HL-60 (cell line): ENCODE results near the gene DNAAF3.
A peak's percentile ranks its signal among the peaks of the same experiment; 100 is the strongest.

ENCODE experiments used
- DNase-seq, 2 experiments: peaks; one replicate each; pipeline ENCODE4 v3.0.0-alpha.2; 2010 to 2020; ENCODE audit warnings: low read depth in 1 of 2, low spot score in 1 of 2
- H3K27ac ChIP-seq: fragments of 250-450 bp; sonication (Bioruptor Pico); replicated peaks from 2 replicates; pipeline ENCODE4 v1.5.1; 2020; ENCODE audit warnings: mild to moderate bottlenecking, moderate library complexity
- H3K27me3 ChIP-seq: fragments of 250-450 bp; sonication (Bioruptor Pico); 2 replicates; pipeline ENCODE4 v1.5.1; 2021; ENCODE audit warnings: mild to moderate bottlenecking, moderate library complexity; ENCODE audit not compliant: insufficient read depth, poor library complexity, severe bottlenecking
- H3K4me3 ChIP-seq: replicated peaks from 2 replicates; pipeline ENCODE4 v1.5.1; 2011; ENCODE audit warnings: mild to moderate bottlenecking, control low read depth, low read length; ENCODE audit not compliant: insufficient read depth
- GABPA ChIP-seq: IDR thresholded peaks from 2 replicates; pipeline ENCODE4 v1.6.1; 2012; ENCODE audit warnings: low read depth
- POLR2AphosphoS5 ChIP-seq: IDR thresholded peaks from 2 replicates; pipeline ENCODE4 v1.6.1; 2012; ENCODE audit warnings: low read depth
- SPI1 ChIP-seq: IDR thresholded peaks from 2 replicates; pipeline ENCODE4 v1.6.1; 2012; ENCODE audit warnings: low read depth, mild to moderate bottlenecking, borderline replicate concordance
- TF ChIP-seq, protein P1 (sequence below): IDR thresholded peaks from 2 replicates; pipeline ENCODE4 v1.6.1; 2012; ENCODE audit warnings: low read depth; ENCODE audit not compliant: insufficient replicate concordance
- TF ChIP-seq, protein P2 (sequence below): IDR thresholded peaks from one replicate; pipeline ENCODE4 v1.5.1; 2011; ENCODE audit warnings: low read length, control low read depth, inconsistent platforms; ENCODE audit not compliant: insufficient read depth

The DNAAF3 gene

GRCh38 chr19:55161571-55162322 lies 4.7 kb downstream of the DNAAF3 start:
- peaks cover 10% of the 10 kb centered on the region for H3K27me3 ChIP-seq
- H3K27ac ChIP-seq = no peak overlapping the region
- no peak overlapping the region for H3K4me3 ChIP-seq
- TF ChIP-seq POLR2AphosphoS5 = no peak
- TF ChIP-seq, protein P1, sequence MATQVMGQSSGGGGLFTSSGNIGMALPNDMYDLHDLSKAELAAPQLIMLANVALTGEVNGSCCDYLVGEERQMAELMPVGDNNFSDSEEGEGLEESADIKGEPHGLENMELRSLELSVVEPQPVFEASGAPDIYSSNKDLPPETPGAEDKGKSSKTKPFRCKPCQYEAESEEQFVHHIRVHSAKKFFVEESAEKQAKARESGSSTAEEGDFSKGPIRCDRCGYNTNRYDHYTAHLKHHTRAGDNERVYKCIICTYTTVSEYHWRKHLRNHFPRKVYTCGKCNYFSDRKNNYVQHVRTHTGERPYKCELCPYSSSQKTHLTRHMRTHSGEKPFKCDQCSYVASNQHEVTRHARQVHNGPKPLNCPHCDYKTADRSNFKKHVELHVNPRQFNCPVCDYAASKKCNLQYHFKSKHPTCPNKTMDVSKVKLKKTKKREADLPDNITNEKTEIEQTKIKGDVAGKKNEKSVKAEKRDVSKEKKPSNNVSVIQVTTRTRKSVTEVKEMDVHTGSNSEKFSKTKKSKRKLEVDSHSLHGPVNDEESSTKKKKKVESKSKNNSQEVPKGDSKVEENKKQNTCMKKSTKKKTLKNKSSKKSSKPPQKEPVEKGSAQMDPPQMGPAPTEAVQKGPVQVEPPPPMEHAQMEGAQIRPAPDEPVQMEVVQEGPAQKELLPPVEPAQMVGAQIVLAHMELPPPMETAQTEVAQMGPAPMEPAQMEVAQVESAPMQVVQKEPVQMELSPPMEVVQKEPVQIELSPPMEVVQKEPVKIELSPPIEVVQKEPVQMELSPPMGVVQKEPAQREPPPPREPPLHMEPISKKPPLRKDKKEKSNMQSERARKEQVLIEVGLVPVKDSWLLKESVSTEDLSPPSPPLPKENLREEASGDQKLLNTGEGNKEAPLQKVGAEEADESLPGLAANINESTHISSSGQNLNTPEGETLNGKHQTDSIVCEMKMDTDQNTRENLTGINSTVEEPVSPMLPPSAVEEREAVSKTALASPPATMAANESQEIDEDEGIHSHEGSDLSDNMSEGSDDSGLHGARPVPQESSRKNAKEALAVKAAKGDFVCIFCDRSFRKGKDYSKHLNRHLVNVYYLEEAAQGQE = no peak
- no peak for TF ChIP-seq SPI1
- no peak for TF ChIP-seq GABPA
- TF ChIP-seq, protein P2, sequence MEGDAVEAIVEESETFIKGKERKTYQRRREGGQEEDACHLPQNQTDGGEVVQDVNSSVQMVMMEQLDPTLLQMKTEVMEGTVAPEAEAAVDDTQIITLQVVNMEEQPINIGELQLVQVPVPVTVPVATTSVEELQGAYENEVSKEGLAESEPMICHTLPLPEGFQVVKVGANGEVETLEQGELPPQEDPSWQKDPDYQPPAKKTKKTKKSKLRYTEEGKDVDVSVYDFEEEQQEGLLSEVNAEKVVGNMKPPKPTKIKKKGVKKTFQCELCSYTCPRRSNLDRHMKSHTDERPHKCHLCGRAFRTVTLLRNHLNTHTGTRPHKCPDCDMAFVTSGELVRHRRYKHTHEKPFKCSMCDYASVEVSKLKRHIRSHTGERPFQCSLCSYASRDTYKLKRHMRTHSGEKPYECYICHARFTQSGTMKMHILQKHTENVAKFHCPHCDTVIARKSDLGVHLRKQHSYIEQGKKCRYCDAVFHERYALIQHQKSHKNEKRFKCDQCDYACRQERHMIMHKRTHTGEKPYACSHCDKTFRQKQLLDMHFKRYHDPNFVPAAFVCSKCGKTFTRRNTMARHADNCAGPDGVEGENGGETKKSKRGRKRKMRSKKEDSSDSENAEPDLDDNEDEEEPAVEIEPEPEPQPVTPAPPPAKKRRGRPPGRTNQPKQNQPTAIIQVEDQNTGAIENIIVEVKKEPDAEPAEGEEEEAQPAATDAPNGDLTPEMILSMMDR = no peak
- no peak for DNase-seq

- peaks cover 13% of the 10 kb centered on the region for H3K27me3 ChIP-seq
- H3K4me3 ChIP-seq = no peak overlapping the region
- H3K27ac ChIP-seq = no peak overlapping the region
- TF ChIP-seq, protein P1 = no peak
- TF ChIP-seq, protein P2 = no peak
- TF ChIP-seq GABPA = no peak
- DNase-seq = no peak
Measured at GRCh38 chr19:55160986-55161365, 5.4 kb downstream of the DNAAF3 start.

DNA sequence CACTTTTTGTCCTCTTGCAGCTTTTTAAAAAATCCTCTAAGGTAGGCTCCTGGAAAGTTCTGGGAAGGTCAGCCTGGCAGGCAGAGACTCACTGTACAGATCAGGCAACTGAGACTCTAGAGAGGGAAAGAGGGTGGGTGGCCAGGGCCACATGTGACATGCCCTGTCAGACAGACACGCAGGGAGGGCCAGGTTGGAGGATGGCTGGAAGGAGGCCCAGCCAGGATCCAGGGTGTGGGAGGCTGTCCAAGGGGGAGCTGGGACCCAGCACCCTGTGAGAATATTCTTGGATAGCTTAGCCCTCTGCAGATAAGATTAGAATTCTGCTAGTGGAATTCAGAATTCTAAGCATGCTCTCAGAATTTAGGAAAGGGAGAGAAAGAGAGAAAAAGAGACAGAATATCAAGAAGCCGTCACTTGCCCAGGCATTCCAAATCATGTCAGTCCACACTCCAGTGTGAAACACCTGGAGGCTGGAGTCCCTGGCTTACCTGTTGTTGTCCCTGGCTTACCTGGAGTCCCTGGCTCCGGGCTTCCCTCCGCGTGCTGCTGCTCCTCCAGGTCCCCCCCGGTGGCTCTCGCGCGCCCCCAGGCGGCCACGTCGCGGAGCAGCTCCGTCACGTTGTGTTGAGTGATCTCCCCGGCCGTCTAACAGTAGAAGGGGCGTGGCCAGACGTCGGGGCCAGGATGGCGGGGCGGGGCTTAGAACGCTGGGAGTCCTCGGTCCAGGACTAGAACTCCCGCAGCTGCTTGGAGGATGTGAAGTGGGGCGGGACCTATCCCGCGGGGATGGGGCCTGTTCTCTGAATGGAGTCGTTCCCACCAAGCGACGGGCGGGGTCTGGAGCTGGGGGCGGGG lies 6.1 kb downstream of the DNAAF3 start:
- TF ChIP-seq SPI1 (no peak), GABPA (no peak)
- TF ChIP-seq, protein P1 = no peak
- TF ChIP-seq, protein P2 = peak; percentile 73
- Histone ChIP-seq H3K4me3 (no peak overlapping the region), H3K27me3 (peaks cover 13% of the 10 kb centered on the region), H3K27ac (no peak overlapping the region)
- peak; percentile 85 to 91 for DNase-seq
